GM12872 (cell line): ENCODE measurements around the gene PPP1R9A.

Experiments
- TF ChIP-seq, protein P1 (sequence below): IDR thresholded peaks from 3 replicates; pipeline ENCODE4 v1.5.1; 2011; ENCODE audit warnings: low read depth, mild to moderate bottlenecking, low read length, moderate library complexity; ENCODE audit not compliant: insufficient read depth

PPP1R9A gene

DNA sequence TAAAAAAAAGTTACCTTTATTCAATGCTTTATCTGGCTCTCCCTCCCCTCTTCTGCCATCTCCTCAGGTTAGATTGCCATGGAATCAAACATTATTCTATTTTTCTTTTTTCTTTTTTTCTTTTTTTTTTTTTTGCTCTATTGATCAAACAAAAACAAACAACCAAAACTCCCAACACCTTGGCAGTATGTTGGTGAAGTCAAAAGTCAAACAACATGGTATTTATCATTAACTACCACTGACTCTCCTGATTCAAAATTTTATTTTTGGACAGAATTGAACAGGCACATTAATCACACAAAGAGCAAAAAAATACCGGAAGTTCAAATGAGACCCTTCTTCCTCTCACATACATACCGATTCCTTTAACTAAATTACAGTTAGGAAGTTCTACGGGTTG is 410.6 kb downstream of the PPP1R9A start:
- TF ChIP-seq, protein P1, sequence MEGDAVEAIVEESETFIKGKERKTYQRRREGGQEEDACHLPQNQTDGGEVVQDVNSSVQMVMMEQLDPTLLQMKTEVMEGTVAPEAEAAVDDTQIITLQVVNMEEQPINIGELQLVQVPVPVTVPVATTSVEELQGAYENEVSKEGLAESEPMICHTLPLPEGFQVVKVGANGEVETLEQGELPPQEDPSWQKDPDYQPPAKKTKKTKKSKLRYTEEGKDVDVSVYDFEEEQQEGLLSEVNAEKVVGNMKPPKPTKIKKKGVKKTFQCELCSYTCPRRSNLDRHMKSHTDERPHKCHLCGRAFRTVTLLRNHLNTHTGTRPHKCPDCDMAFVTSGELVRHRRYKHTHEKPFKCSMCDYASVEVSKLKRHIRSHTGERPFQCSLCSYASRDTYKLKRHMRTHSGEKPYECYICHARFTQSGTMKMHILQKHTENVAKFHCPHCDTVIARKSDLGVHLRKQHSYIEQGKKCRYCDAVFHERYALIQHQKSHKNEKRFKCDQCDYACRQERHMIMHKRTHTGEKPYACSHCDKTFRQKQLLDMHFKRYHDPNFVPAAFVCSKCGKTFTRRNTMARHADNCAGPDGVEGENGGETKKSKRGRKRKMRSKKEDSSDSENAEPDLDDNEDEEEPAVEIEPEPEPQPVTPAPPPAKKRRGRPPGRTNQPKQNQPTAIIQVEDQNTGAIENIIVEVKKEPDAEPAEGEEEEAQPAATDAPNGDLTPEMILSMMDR: no peak

DNA sequence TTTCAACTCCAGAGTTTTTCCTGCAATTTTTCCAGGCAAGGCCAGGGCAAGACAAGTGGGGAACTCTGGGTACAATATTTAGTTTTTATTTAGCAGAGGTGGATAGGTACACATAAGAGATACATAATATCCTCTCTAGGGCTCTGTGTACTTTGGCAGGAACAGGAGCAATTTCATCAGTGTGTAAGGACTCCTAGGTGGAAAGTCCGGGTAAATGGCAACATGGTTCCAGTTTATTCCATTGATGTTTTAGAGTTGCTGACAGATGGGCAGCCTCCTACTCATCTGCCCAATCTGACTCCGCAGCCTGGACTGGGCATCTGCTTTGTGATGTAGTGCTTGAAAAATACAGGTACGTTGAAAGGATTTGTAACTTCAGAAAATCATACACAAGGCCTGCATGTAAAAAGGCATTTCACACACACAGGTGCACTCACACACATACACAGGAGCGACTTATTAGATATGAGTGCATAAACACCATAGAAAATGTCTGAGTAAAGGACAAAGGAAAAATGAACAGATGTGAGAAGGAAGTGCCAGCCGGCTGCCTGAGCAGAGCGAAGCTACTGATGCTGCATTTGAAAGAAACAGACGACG is 411.2 kb downstream of the PPP1R9A start:
- TF ChIP-seq, protein P1: no peak

DNA sequence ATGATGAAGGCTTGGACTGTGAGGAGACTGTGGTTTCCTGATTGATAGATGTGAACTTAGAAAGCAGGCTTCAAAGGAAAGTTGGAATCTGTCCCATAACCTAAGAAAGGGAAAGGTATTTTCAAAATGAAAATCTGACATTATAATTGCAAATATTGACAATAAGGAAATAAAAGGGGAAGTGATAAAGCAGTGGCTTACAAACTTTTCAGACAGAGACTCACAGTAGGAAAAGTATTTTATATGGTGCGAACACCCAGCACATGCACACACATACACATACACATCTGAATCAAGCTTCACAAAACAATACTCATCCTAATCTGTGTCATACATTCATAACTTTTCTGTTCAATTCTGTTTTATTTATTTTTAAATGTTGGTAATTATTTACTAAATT is 412.2 kb downstream of the PPP1R9A start:
- TF ChIP-seq, protein P1: no peak

DNA sequence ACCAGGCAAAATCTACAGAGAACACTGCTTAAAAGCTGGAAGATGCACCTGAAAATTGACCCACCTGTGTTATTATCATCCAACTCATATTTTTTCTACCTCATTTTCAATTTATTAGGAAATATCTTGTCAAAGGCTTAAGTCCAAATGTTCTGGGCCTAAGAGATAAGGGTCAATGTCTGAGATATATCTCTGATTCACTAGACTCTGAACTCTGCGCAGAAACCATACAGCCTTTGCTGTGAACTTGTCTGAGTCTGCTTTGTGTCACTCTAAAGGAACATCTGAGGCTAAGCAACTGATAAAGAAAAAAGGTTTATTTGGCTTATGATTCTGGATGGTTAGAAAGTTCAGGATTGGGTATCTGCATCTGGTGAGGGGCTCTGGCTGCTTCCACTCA is 413.3 kb downstream of the PPP1R9A start:
- TF ChIP-seq, protein P1: no peak

DNA sequence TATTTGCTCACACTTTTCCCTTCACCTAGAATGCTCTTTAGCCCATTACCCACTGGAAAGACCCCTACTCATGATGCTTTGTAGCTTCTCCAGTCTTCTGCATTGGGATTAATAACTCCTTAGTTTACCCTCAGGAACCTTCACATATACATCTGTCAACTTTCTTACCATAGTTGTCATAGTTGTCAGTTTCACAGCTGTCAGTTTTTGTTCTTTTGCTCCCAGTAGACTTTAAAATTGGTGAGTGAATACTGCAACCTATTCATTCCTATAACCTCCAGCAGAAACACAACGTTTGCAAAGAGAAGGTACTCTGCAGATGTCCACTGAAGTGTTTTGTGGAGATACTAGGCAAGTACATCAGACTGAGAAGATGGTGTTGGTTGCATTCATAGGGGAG is 414.3 kb downstream of the PPP1R9A start:
- TF ChIP-seq, protein P1: no peak

DNA sequence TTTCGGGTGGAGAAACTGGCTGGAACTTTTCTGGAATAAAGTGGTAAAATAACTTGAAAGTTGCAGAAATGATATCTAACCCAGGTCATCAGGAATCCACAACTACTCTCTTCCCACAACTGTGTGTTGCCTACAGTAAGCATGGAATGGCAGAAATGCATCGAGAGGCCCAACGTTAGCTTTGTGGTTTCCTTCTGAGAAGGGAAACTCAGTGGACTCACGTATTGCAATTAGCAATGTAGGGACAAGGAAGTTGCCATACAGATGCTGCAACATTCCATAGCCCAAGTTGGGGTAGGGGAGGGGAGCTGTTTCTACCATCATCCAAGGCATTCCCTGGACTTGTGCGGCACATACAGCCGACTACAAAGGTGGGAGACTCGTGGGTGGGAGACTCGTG is 415.0 kb downstream of the PPP1R9A start:
- TF ChIP-seq, protein P1: no peak

DNA sequence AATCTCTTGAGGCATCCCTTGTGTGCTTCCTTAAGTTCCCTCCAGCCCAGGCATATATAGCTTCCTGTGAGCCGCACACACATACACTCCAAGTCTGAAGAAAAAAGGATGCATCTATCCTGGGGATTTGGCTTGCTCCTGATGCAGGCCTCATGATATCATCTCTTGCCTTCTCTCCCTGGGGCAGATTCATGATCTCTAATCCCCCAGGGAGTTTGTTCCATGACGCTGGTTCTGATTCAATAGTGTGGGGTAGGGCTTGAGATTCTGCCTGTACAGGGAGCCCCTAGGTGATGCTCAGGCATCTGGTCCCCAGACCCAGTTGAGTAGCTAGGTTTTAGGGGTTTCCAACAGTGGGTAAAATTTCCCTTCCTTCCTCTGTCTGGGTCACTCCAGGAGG is 415.5 kb downstream of the PPP1R9A start:
- TF ChIP-seq, protein P1: no peak
